Glomerular endothelial cell (primary cell): ENCODE data around the gene SOX2. TPM values are rescaled to one million over a fixed set of nuclear protein-coding genes. Genes with fewer than 3 reads are reported as not detected.

Experiments
- DNase-seq: peaks from one replicate; pipeline ENCODE4 v3.0.0-alpha.2; 2011; ENCODE audit warnings: low read depth, low spot score; ENCODE audit errors: extremely low read depth
- total RNA-seq: library from RNA; depleted of rRNA; stranded (reverse); fragments of >200 nt; gene quantifications from 2 replicates; pipeline ENCODE4 v1.2.3, GENCODE V29; 2015

The SOX2 gene
- total RNA-seq, 1 donor from 2014 or later = not detected

GRCh38 chr3:181704421-181705085 lies 7.2 kb upstream of the SOX2 start:
- no peak for DNase-seq

GRCh38 chr3:181705086-181705480 lies 6.6 kb upstream of the SOX2 start:
- DNase-seq = no peak

GRCh38 chr3:181707980-181708379 lies 3.7 kb upstream of the SOX2 start:
- no peak for DNase-seq

GRCh38 chr3:181709537-181710279 lies 2.0 kb upstream of the SOX2 start:
- peak; percentile 36 for DNase-seq

DNA sequence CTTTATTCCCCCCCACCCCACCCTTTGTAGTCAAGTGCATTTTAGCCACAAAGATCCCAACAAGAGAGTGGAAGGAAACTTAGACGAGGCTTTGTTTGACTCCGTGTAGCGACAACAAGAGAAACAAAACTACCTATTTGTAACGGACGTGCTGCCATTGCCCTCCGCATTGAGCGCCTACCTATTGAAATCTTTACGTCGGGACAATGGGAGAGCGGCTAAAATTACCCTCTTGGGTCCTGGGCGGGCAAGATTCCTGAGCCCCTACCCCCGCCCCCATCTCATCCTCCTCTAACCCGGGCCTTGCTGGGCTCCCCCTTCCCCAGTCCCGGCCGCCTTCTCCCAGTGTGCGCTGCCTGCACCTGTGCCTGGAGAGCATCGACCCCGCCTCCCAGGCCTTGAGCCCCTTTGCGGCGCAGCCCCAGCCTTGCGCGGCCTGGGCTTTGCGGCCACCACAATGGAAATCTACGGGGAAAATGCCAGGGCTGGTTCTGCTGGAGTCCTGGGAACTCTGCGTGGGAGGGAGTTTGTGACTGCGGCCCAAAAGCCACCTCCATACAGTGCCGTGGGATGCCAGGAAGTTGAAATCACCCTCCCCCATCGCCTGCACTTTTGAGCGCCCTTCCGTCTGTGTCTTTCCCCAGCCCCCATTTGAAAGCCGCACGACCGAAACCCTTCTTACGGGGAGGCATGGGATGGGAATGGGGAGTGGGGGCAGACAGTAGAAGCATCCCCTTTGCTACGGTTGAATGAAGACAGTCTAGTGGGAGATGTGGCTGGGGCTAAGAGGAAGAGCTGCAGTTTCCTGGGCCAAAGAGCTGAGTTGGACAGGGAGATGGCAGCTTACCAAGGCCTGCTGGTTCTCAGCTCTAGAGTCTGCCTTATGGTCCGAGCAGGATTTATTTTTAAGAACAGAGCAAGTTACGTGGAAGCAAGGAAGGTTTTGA lies 1.1 kb upstream of the SOX2 start:
- DNase-seq = no peak

GRCh38 chr3:181712226-181712552 lies 464 bp downstream of the SOX2 start:
- DNase-seq = no peak

DNA sequence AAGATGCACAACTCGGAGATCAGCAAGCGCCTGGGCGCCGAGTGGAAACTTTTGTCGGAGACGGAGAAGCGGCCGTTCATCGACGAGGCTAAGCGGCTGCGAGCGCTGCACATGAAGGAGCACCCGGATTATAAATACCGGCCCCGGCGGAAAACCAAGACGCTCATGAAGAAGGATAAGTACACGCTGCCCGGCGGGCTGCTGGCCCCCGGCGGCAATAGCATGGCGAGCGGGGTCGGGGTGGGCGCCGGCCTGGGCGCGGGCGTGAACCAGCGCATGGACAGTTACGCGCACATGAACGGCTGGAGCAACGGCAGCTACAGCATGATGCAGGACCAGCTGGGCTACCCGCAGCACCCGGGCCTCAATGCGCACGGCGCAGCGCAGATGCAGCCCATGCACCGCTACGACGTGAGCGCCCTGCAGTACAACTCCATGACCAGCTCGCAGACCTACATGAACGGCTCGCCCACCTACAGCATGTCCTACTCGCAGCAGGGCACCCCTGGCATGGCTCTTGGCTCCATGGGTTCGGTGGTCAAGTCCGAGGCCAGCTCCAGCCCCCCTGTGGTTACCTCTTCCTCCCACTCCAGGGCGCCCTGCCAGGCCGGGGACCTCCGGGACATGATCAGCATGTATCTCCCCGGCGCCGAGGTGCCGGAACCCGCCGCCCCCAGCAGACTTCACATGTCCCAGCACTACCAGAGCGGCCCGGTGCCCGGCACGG lies 991 bp downstream of the SOX2 start:
- no peak for DNase-seq

DNA sequence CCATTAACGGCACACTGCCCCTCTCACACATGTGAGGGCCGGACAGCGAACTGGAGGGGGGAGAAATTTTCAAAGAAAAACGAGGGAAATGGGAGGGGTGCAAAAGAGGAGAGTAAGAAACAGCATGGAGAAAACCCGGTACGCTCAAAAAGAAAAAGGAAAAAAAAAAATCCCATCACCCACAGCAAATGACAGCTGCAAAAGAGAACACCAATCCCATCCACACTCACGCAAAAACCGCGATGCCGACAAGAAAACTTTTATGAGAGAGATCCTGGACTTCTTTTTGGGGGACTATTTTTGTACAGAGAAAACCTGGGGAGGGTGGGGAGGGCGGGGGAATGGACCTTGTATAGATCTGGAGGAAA lies 1.5 kb downstream of the SOX2 start:
- no peak for DNase-seq

DNA sequence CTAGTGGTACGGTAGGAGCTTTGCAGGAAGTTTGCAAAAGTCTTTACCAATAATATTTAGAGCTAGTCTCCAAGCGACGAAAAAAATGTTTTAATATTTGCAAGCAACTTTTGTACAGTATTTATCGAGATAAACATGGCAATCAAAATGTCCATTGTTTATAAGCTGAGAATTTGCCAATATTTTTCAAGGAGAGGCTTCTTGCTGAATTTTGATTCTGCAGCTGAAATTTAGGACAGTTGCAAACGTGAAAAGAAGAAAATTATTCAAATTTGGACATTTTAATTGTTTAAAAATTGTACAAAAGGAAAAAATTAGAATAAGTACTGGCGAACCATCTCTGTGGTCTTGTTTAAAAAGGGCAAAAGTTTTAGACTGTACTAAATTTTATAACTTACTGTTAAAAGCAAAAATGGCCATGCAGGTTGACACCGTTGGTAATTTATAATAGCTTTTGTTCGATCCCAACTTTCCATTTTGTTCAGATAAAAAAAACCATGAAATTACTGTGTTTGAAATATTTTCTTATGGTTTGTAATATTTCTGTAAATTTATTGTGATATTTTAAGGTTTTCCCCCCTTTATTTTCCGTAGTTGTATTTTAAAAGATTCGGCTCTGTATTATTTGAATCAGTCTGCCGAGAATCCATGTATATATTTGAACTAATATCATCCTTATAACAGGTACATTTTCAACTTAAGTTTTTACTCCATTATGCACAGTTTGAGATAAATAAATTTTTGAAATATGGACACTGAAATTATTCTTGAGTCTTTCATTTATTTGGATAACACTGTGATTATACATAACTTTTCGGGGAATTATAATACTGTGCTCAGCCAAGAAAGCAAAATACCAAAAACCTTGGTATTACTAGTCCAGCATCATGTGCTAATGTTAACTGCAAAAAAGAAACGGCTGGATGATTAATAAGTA lies 2.2 kb downstream of the SOX2 start:
- DNase-seq = no peak

DNA sequence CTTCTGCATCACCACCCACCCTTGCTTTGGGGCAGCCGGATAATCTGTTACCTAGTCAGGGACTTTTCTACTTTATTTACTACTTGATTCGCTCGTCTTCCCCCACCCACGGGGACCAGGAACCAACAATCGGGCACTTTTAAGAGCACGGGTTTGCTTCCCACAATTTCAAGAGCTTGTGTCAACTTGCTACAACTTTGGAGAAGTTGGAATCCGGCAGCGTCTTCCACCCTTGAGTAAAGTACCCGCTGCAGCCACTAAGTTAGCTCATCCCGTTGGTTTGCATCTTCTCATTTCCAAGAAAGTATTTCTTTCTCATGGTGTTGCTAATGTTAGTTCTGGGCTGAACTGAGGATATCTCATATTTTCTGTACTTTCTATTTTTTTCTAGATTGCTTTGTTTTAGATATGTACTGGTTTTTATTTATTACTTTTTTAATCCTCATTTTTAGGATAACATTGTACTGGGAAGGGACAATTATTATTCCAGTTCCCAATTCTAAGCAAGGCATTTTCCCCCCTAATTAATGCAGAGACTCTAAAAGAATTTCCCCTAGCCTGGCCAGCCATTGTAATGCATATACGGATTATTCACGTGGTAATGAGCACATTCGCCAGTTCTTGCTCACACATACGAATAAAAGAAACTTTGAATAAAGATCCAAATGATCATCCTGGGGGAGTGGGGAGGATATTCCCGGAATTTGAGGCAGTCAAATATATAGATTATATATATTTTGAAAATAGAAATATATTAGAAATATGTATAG lies 4.0 kb downstream of the SOX2 start:
- no peak for DNase-seq

DNA sequence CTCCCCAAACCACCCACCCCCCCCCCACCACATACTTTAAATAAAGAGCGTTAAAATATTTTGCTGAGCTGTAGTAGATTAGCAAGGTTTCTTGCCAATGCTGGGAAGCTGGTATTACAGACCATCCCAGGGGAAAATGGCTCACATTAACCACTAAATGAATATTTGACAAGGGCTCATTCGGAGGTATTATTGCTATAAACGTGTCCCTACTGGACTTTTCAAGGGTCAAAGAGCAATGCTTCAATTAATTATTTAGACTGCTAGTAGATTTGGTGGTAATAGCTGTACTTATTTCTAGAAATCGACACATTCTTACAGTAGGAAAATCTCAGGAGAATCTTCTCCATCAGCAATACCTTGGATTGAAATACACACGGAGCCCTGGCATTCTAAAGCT lies 5.2 kb downstream of the SOX2 start:
- no peak for DNase-seq

DNA sequence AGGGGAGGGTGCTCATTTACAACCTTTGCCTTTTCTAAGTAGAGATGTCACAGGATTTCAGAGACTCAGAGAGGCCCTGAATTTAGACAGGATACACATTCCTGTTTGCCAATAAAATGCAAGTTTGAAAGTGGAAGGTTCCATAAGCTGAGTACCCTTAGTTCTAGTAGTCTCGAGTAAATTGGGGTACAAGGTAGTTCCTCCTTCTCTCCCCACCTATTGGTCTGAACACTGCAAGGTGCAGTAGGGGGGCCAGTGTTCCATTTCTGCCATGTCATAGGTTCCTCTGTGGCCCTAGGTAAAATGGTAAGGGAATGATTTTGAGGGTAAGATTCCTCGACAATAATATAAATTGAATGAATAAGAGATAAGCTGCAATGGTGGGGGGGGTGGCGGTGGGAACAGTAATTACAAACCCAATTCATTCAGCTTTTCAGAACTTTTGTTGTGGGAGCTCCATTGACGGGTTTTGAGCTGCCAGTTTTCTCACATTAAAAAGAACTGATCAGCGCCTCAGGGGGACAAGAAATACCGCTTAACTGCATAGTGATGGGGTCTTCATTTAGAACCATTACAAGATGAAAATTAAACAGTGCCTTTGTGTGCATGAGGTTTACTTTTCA lies 5.9 kb downstream of the SOX2 start:
- no peak for DNase-seq

GRCh38 chr3:181718369-181718768 lies 6.6 kb downstream of the SOX2 start:
- no peak for DNase-seq

DNA sequence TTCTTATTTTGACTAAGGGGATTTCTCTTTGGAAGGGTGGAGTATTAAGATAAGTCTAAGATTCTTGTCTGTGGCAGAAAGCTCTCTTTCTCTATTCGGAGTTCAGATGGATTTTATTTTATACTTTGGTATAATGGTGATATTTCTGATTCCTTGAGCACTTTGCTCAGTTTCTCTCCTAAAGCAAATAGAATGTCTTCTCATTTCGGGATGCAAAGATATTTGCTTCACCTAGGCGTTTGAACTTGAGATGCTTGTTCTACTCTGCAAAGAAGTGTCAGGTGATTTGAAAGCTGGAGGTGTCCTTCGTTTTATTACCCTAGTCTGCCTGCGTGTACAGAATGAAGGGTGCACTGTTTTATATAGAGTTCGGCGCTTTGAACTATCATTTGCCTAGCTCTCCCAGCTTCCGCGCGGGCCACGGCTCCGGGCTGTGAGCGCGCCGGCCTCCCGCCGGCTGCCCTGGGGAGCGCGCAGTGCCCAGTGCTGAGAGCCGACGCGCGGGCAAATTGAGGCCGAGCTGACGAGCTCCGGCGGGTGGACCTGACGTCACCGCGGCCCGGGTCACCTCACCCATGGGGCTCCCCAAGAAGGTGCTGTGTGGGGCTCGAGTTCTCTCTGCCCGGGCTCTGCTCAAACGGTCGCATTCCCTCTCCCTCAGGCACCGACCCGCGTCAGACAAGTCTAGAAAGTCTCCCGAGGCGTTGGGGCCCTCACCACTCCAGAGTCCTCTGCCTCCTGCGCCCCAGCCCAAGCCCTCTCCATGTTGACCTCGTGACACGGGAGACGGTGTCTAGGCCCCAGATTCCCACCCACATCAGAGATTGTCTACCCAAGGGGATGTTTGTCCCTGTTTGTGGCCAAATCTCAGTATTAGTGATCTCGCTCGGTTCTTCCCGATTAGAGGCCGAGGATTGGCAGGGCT lies 7.5 kb downstream of the SOX2 start:
- no peak for DNase-seq

DNA sequence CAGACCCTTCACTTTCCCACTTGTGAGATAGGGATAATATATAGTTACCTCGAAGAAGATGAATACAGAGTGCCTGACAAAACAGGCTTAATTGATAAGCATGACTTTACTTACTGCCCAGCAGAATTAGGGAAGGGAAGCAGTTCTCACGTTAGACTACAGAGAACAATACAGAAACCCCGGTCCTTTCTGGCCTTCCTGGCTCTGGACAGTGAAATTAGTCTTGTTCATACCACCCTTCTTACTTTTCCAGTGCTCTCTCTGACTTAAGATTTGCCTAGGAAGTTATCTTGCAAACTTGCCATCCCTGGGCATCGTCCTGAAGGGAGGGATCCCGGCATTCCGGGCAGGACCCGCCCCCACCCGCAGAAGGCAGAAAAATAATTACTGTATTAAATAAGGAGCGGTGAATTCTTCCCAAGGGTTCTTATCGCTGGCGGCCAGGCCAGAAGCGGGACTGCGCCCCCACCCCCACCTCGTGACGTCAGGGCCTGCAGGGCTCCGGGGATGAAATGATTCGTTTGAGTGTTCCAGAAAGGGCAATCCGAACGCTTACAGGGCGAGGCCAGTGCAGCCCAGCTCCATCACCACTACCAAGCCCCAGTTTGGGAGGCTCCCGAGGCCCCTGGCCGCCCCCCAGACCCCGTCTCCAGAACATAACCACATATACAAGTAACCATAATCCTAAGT lies 8.4 kb downstream of the SOX2 start:
- DNase-seq = no peak

DNA sequence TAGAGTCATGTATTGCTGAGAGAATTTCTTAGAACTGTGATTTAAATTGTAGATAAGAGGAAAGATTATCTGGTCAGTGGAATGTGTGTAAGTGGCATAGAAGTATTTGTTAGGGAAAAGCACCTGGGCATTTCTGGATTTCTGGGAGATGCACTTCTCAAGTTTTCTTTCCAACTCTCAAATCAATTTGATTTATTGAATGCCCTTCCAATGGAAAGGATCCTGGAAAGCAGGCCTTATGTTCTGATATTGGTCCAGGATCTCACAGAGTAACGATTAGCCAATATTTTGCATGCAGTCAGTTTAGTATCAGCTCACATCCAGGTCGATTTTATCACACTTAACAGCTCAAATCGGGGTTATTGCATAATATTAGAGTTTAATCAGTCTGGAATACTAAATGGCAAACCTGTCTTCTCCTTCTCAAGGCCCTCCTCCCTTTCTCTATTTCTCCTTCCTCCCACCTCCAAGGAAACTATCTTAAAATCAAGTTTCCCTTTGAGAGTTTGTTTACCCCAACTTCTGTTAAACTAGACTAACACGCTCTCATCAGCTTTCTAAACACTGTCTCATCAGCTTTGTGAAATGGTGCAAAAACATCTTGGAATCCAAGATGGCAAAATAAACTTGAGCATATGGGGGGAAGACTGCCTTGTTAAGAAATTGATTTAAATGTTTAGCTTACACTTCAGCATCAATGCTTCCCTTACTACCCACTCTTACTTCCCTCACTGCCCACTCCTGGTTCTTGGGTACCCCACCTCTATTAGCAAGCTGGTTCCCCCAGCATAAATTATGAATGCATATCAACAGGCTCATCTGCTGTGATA lies 9.5 kb downstream of the SOX2 start:
- no peak for DNase-seq
